ENCODE measurements around the gene ZCCHC3. TPM values are rescaled to one million over a fixed set of nuclear protein-coding genes. Genes with fewer than 3 reads are reported as not detected.

The ZCCHC3 gene
- total and polyA plus RNA-seq, 4 donors = 10.4 to 27.8 (median 13.6) TPM

- H3K36me3 ChIP-seq (ENCODE audit: control insufficient read depth in 4 of 4, insufficient read depth in 4 of 4, low read length in 4 of 4) = no peaks in the 10 kb centered on the region
- ATAC-seq (ENCODE audit: insufficient read depth, low FRiP score) (no peak), DNase-seq (no peak)
- H3K27me3 ChIP-seq (ENCODE audit: control insufficient read depth in 3 of 3, insufficient read depth in 3 of 3, low read length in 2 of 3) = no peaks in the 10 kb centered on the region
- H3K4me1 ChIP-seq (ENCODE audit: control insufficient read depth in 5 of 5, insufficient read depth in 5 of 5, low read length in 5 of 5) = peaks cover 0 to 13% (median 6%) of the 10 kb centered on the region in 5 donors
- no peak overlapping the region for H3K4me3 ChIP-seq
- H3K9ac ChIP-seq (ENCODE audit: insufficient read depth in 1 of 2, low read length in 2 of 2) = no peak overlapping the region
- H3K27ac ChIP-seq (ENCODE audit: low read depth in 1 of 2, low read length in 1 of 2) = no peak overlapping the region
- H3K9me3 ChIP-seq (ENCODE audit: control insufficient read depth in 4 of 4, insufficient read depth in 3 of 4, low read length in 3 of 4) = no peaks in the 10 kb centered on the region
- WGBS, 2 donors = 83 to 94% methylated on average over 13 of the region's 13 CpGs
- TF ChIP-seq CTCF (IDR thresholded peaks at IDR 0.05; ENCODE audit: control extremely low read depth, extremely low read depth) = no peak
Measured at GRCh38 chr20:263701-264100, 33.7 kb upstream of the ZCCHC3 start.

GRCh38 chr20:266596-267562, 30.5 kb upstream of the ZCCHC3 start:
- 8 to 9% methylated on average over 37 to 43 of the region's 43 CpGs for WGBS, 2 donors
- Histone ChIP-seq H3K36me3 (ENCODE audit: control insufficient read depth in 4 of 4, insufficient read depth in 4 of 4, low read length in 4 of 4) (peaks cover 0 to 4% (median 0%) of the 10 kb centered on the region in 4 donors), H3K9ac (ENCODE audit: insufficient read depth in 1 of 2, low read length in 2 of 2) (peak overlapping the region in 1 of 2 donors; percentile 77), H3K9me3 (ENCODE audit: control insufficient read depth in 4 of 4, insufficient read depth in 3 of 4, low read length in 3 of 4) (no peaks in the 10 kb centered on the region), H3K4me3 (peak overlapping the region; percentile 16), H3K27me3 (ENCODE audit: control insufficient read depth in 3 of 3, insufficient read depth in 3 of 3, low read length in 2 of 3) (no peaks in the 10 kb centered on the region), H3K27ac (ENCODE audit: low read depth in 1 of 2, low read length in 1 of 2) (peak overlapping the region in 1 of 2 donors; percentile 29), H3K4me1 (ENCODE audit: control insufficient read depth in 5 of 5, insufficient read depth in 5 of 5, low read length in 5 of 5) (peaks cover 0 to 13% (median 6%) of the 10 kb centered on the region in 5 donors)
- DNase-seq (peak; percentile 93 to 95 (median 94)), ATAC-seq (ENCODE audit: insufficient read depth, low FRiP score) (peak; percentile 93)
- peak; percentile 91 for TF ChIP-seq CTCF (IDR thresholded peaks at IDR 0.05; ENCODE audit: control extremely low read depth, extremely low read depth)

GRCh38 chr20:270517-270916, 26.9 kb upstream of the ZCCHC3 start:
- peaks cover 0 to 13% (median 6%) of the 10 kb centered on the region in 5 donors for H3K4me1 ChIP-seq (ENCODE audit: control insufficient read depth in 5 of 5, insufficient read depth in 5 of 5, low read length in 5 of 5)
- H3K27ac ChIP-seq (ENCODE audit: low read depth in 1 of 2, low read length in 1 of 2) = no peak overlapping the region
- H3K9ac ChIP-seq (ENCODE audit: insufficient read depth in 1 of 2, low read length in 2 of 2) = no peak overlapping the region
- no peaks in the 10 kb centered on the region for H3K27me3 ChIP-seq (ENCODE audit: control insufficient read depth in 3 of 3, insufficient read depth in 3 of 3, low read length in 2 of 3)
- no peak for ATAC-seq (ENCODE audit: insufficient read depth, low FRiP score)
- H3K9me3 ChIP-seq (ENCODE audit: control insufficient read depth in 4 of 4, insufficient read depth in 3 of 4, low read length in 3 of 4) = peaks cover 0 to 2% (median 0%) of the 10 kb centered on the region in 4 donors
- WGBS, 2 donors = 89 to 92% methylated on average over 5 of the region's 5 CpGs
- H3K4me3 ChIP-seq = no peak overlapping the region
- DNase-seq = no peak
- H3K36me3 ChIP-seq (ENCODE audit: control insufficient read depth in 4 of 4, insufficient read depth in 4 of 4, low read length in 4 of 4) = peaks cover 0 to 10% (median 3%) of the 10 kb centered on the region in 4 donors
- TF ChIP-seq CTCF (IDR thresholded peaks at IDR 0.05; ENCODE audit: control extremely low read depth, extremely low read depth) = no peak
